KG1 (cell line): ENCODE results near the gene SC5D.

ENCODE experiments used
- DNase-seq: peaks from one replicate; lab custom pipeline; 2025; lab: John Stamatoyannopoulos, UW

The SC5D gene

GRCh38 chr11:121329781-121330395 lies 37.3 kb downstream of the SC5D start:
- no peak for DNase-seq

- no peak for DNase-seq
Measured at GRCh38 chr11:121330614-121331435, 38.3 kb downstream of the SC5D start.

- DNase-seq: no peak
Measured at GRCh38 chr11:121334973-121335710, 42.6 kb downstream of the SC5D start.

GRCh38 chr11:121336279-121336937 lies 43.8 kb downstream of the SC5D start:
- no peak for DNase-seq

GRCh38 chr11:121337078-121337477 lies 44.5 kb downstream of the SC5D start:
- no peak for DNase-seq

- DNase-seq: no peak
Measured at GRCh38 chr11:121337740-121338272, 45.2 kb downstream of the SC5D start.

- no peak for DNase-seq
Measured at GRCh38 chr11:121338536-121338935, 46.0 kb downstream of the SC5D start.

- DNase-seq: no peak
Measured at GRCh38 chr11:121340032-121340580, 47.5 kb downstream of the SC5D start.

GRCh38 chr11:121341609-121342008 lies 49.0 kb downstream of the SC5D start:
- DNase-seq: no peak

- no peak for DNase-seq
Measured at GRCh38 chr11:121344824-121345223, 52.3 kb downstream of the SC5D start.

- DNase-seq: no peak
Measured at GRCh38 chr11:121347094-121347493, 54.5 kb downstream of the SC5D start.

GRCh38 chr11:121347813-121348212 lies 55.2 kb downstream of the SC5D start:
- no peak for DNase-seq

- DNase-seq: no peak
Measured at GRCh38 chr11:121348220-121348875, 55.8 kb downstream of the SC5D start.

GRCh38 chr11:121349790-121350189 lies 57.2 kb downstream of the SC5D start:
- no peak for DNase-seq

- DNase-seq: no peak
Measured at GRCh38 chr11:121350314-121351082, 57.9 kb downstream of the SC5D start.

- DNase-seq: no peak
Measured at GRCh38 chr11:121351083-121351630, 58.6 kb downstream of the SC5D start.

GRCh38 chr11:121352251-121352891 lies 59.8 kb downstream of the SC5D start:
- no peak for DNase-seq

GRCh38 chr11:121354192-121354591 lies 61.6 kb downstream of the SC5D start:
- DNase-seq: no peak

- DNase-seq: no peak
Measured at GRCh38 chr11:121356357-121356756, 63.8 kb downstream of the SC5D start.
